DMS153 (cell line): ENCODE data around the gene UBA3.

Experiments used
- DNase-seq: peaks from one replicate; lab custom pipeline; 2025; lab: John Stamatoyannopoulos, UW

The UBA3 gene

GRCh38 chr3:69012100-69012799 lies 67.9 kb downstream of the UBA3 start:
- no peak for DNase-seq

- DNase-seq, result no peak
Measured at GRCh38 chr3:69011096-69011730, 69.0 kb downstream of the UBA3 start.

GRCh38 chr3:69009559-69010410 lies 70.4 kb downstream of the UBA3 start:
- no peak for DNase-seq

DNA sequence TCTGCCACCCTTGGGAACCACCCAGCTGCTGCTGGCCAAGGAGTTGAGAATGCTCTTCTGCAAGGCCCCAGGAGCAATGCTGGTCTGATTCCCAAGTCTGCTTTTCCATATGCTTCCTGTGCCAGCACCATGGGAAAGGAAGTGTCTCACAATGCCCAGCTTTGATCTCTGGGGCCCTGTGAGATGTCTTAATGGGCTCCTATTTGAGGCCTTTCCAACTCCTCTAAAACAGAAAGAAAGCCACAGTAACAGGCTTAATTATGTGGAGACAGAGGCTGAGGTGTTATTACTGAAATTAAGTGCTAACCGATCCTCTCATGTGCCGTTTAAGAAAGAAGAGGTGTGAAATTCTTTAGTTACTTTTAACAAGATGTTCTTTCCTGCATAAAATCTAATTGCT lies 71.2 kb downstream of the UBA3 start:
- no peak for DNase-seq

DNA sequence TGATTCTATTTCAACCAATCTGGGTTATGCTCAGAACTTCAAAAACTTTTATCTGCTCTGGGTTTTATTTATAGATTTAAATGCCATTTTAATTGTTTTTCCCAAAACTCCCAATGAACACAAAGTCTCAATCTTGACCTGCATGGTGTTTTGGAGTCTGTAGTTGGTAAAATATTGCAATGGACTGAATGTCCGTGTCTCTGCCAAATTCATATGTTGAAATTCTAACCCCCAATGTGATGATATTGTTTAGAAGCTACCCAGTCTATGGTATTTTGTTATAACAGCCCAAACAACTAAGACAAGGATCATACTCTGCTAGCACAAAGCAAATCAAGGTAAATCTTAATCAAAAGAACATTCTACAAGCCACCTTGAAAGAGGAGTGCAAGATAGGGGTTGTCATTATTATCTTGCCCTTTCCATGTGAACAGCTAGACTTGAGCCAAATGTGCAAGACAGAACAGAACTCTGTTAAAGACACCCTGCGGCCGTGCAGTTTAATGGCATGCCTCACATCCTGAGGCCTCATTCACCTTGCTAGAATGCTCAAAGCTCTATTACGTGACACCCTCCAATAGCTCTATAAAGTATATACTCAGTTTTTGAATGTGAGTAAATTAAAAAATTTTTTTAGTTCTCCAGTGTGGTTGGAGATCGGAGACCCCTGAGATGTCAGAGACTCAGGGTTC lies 74.2 kb downstream of the UBA3 start:
- DNase-seq, result no peak

GRCh38 chr3:69005071-69005790 lies 74.9 kb downstream of the UBA3 start:
- no peak for DNase-seq
